Loucy (cell line): ENCODE measurements around the gene PANK4.

ENCODE experiments used
- H2AFZ ChIP-seq: fragments of 200-600 bp; sonication (generic); 2 replicates; pipeline ENCODE4 v1.6.0; 2016; ENCODE audit warnings: antibody characterized with exemption, mild to moderate bottlenecking, low read length, moderate library complexity
- H3F3A ChIP-seq: fragments of 200-600 bp; 2 replicates; pipeline ENCODE4 v1.6.0; 2016; ENCODE audit warnings: antibody characterized with exemption, low read depth, mild to moderate bottlenecking
- H3K27me3 ChIP-seq: fragments of 200-600 bp; sonication (generic); 2 replicates; pipeline ENCODE4 v1.6.1; 2014; ENCODE audit warnings: low read length, mild to moderate bottlenecking; ENCODE audit not compliant: insufficient read depth, poor library complexity, severe bottlenecking
- H3K36me3 ChIP-seq: fragments of 200-600 bp; sonication (generic); 2 replicates; pipeline ENCODE4 v1.6.1; 2016; ENCODE audit warnings: low read length; ENCODE audit not compliant: insufficient read depth
- H3K4me1 ChIP-seq: fragments of 200-600 bp; sonication (generic); 2 replicates; pipeline ENCODE4 v1.5.1; 2014; ENCODE audit warnings: low read length, mild to moderate bottlenecking; ENCODE audit not compliant: insufficient read depth, poor library complexity, severe bottlenecking
- H3K4me2 ChIP-seq: fragments of 200-600 bp; sonication (generic); 2 replicates; pipeline ENCODE4 v1.6.0; 2014; ENCODE audit warnings: antibody characterized with exemption, low read length, low read depth, mild to moderate bottlenecking; ENCODE audit not compliant: poor library complexity, severe bottlenecking
- H3K4me3 ChIP-seq: fragments of 200-600 bp; sonication (generic); 2 replicates; pipeline ENCODE4 v1.5.1; 2014; ENCODE audit warnings: low read length, mild to moderate bottlenecking, mixed read lengths; ENCODE audit not compliant: poor library complexity, severe bottlenecking
- H3K79me2 ChIP-seq: fragments of 200-600 bp; sonication (generic); 2 replicates; pipeline ENCODE4 v1.6.1; 2014; ENCODE audit warnings: low read length; ENCODE audit not compliant: insufficient read depth
- H3K9ac ChIP-seq: fragments of 200-600 bp; sonication (generic); 2 replicates; pipeline ENCODE4 v1.6.0; 2014; ENCODE audit warnings: mild to moderate bottlenecking, low read depth, low read length, moderate library complexity; ENCODE audit not compliant: poor library complexity, severe bottlenecking
- H3K9me2 ChIP-seq: fragments of 200-600 bp; sonication (generic); replicated peaks from 2 replicates; pipeline ENCODE4 v1.6.1; 2016; ENCODE audit warnings: low read depth, low read length, mixed read lengths
- H3K9me3 ChIP-seq: fragments of 200-600 bp; sonication (generic); 2 replicates; pipeline ENCODE4 v1.6.1; 2014; ENCODE audit warnings: mild to moderate bottlenecking, antibody characterized with exemption, low read length, low read depth; ENCODE audit not compliant: insufficient read depth
- H4K20me1 ChIP-seq: fragments of 200-600 bp; sonication (generic); 2 replicates; pipeline ENCODE4 v1.6.0; 2014; ENCODE audit warnings: antibody characterized with exemption, low read length, mild to moderate bottlenecking; ENCODE audit not compliant: insufficient read depth, poor library complexity, severe bottlenecking
- EZH2phosphoT487 ChIP-seq: fragments of 200-600 bp; IDR thresholded peaks from 2 replicates; pipeline ENCODE4 v1.6.1; 2018; ENCODE audit warnings: antibody characterized with exemption, mild to moderate bottlenecking, moderate library complexity, borderline replicate concordance
- TF ChIP-seq, protein P1 (sequence below): fragments of 200-600 bp; sonication (generic); conservative IDR thresholded peaks from 2 replicates; pipeline ENCODE4 v1.5.1; 2014; ENCODE audit warnings: mild to moderate bottlenecking, antibody characterized with exemption, low read length

The PANK4 gene

DNA sequence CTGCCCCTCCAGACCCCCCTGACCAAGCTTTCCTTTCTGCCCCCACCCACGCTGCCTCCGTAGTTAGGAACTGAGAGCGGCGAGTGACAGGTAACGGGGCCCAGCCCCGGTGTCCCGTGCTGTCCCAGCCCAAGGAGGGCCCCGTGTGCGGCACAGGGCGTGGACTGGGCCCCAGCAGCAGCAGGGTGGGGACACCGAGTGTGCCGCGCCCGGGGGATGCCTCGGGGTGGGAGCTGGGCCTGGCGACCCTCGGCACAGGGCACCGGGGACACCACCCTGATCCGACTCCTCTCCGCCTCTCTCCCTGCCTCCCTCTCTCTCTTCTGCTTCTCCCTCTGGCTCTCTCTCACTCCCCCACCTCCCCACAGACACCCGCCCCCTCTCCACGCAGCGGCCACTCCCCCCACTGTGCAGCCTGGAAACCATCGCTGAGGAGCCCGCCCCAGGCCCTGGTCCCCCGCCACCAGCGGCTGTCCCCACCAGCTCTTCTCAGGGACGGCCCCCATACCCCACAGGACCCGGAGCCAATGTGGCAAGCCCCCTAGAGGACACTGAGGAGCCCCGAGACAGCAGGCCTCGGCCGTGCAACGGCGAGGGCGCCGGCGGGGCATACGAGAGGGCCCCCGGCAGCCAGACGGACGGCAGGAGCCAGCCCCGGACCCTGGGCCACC lies 22.7 kb downstream of the PANK4 start:
- Histone ChIP-seq H3K4me2 (no peak overlapping the region), H3K79me2 (no peaks in the 10 kb centered on the region), H3K36me3 (no peaks in the 10 kb centered on the region), H3K9ac (no peak overlapping the region), H3K4me1 (peaks cover 23% of the 10 kb centered on the region), H3K4me3 (no peak overlapping the region), H3K9me3 (no peaks in the 10 kb centered on the region), H2AFZ (no peak overlapping the region), H4K20me1 (no peaks in the 10 kb centered on the region), H3K9me2 (no peaks in the 10 kb centered on the region), H3F3A (no peaks in the 10 kb centered on the region), H3K27me3 (no peaks in the 10 kb centered on the region)
- no peak for TF ChIP-seq EZH2phosphoT487

DNA sequence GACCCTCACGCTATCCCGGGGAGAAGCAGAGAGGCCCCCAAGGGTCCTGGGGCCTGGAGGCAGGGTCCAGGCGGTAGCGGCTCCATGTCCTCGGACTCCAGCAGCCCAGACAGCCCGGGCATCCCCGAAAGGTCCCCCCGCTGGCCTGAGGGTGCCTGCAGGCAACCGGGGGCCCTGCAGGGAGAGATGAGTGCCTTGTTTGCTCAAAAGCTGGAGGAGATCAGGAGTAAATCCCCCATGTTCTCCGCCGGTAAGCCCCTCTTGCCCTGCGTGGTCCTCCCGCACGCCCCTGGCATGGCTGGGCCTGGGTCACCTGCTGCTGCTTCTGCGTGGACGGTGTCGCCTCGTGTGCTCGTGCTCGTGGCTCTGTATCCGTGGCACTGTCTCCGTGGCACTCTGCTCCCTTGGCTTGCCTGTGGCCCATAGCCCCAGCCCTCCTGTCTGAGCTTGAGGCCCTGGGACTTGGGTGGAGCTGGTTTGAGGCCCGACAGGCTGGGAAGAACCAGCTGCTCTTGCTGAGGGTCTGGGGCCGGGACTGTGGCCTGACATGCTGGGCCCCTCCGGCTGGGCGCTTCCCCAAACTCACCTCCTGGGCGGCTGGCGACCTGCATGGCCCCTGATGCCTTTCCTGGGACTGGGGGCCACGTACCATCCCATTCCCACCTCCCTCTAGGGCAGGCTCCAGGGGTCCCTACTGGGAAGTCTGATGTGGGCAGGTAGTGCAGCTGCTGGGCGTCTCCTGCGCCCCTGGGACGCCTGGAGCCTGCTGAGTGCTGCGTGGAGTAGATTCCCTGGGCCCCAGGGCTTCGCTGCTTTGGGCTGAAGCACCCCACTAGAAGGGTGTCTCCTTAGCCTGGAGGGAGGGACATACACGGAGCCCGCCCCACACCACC lies 23.5 kb downstream of the PANK4 start:
- Histone ChIP-seq H3K79me2 (no peaks in the 10 kb centered on the region), H3K27me3 (no peaks in the 10 kb centered on the region), H3K9me2 (no peaks in the 10 kb centered on the region), H4K20me1 (no peaks in the 10 kb centered on the region), H3K9ac (no peak overlapping the region), H3K4me2 (no peak overlapping the region), H3K4me1 (peaks cover 23% of the 10 kb centered on the region), H3F3A (no peaks in the 10 kb centered on the region), H3K36me3 (no peaks in the 10 kb centered on the region), H3K4me3 (no peak overlapping the region), H3K9me3 (no peaks in the 10 kb centered on the region), H2AFZ (no peak overlapping the region)
- TF ChIP-seq, protein P1, sequence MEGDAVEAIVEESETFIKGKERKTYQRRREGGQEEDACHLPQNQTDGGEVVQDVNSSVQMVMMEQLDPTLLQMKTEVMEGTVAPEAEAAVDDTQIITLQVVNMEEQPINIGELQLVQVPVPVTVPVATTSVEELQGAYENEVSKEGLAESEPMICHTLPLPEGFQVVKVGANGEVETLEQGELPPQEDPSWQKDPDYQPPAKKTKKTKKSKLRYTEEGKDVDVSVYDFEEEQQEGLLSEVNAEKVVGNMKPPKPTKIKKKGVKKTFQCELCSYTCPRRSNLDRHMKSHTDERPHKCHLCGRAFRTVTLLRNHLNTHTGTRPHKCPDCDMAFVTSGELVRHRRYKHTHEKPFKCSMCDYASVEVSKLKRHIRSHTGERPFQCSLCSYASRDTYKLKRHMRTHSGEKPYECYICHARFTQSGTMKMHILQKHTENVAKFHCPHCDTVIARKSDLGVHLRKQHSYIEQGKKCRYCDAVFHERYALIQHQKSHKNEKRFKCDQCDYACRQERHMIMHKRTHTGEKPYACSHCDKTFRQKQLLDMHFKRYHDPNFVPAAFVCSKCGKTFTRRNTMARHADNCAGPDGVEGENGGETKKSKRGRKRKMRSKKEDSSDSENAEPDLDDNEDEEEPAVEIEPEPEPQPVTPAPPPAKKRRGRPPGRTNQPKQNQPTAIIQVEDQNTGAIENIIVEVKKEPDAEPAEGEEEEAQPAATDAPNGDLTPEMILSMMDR, result no peak
- TF ChIP-seq EZH2phosphoT487, result no peak

DNA sequence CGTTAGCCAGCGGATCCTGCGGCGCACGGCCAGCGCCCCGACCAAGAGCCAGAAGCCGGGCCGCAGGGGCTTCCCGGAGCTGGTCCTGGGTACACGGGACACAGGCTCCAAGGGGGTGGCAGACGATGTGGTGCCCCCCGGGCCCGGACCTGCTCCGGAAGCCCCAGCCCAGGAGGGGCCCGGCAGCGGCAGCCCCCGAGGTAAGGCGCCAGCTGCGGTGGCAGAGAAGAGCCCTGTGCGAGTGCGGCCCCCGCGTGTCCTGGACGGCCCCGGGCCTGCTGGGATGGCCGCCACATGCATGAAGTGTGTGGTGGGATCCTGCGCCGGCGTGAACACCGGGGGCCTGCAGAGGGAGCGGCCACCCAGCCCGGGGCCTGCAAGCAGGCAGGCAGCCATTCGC lies 24.2 kb downstream of the PANK4 start:
- Histone ChIP-seq H4K20me1 (no peaks in the 10 kb centered on the region), H3K36me3 (no peaks in the 10 kb centered on the region), H3K9ac (no peak overlapping the region), H3K27me3 (no peaks in the 10 kb centered on the region), H3K4me2 (no peak overlapping the region), H2AFZ (no peak overlapping the region), H3K4me1 (peaks cover 23% of the 10 kb centered on the region), H3K79me2 (no peaks in the 10 kb centered on the region), H3F3A (no peaks in the 10 kb centered on the region), H3K4me3 (no peak overlapping the region), H3K9me2 (no peaks in the 10 kb centered on the region), H3K9me3 (no peaks in the 10 kb centered on the region)
- TF ChIP-seq, protein P1, result no peak
- no peak for TF ChIP-seq EZH2phosphoT487
